DMS114 treated with DMSO at 0.1 percent for 48 hours (cell line): Measurements from ENCODE around the gene FHOD3.
"Not testable (repeated sequence)": the region's sequence is repeated elsewhere in the genome, so short reads cannot be mapped to it uniquely, and the experiment has no call there.

Source experiments
- DNase-seq: peaks from one replicate; lab custom pipeline; 2025; ENCODE audit not compliant: unreplicated experiment; lab: John Stamatoyannopoulos, UW

The FHOD3 gene

DNA sequence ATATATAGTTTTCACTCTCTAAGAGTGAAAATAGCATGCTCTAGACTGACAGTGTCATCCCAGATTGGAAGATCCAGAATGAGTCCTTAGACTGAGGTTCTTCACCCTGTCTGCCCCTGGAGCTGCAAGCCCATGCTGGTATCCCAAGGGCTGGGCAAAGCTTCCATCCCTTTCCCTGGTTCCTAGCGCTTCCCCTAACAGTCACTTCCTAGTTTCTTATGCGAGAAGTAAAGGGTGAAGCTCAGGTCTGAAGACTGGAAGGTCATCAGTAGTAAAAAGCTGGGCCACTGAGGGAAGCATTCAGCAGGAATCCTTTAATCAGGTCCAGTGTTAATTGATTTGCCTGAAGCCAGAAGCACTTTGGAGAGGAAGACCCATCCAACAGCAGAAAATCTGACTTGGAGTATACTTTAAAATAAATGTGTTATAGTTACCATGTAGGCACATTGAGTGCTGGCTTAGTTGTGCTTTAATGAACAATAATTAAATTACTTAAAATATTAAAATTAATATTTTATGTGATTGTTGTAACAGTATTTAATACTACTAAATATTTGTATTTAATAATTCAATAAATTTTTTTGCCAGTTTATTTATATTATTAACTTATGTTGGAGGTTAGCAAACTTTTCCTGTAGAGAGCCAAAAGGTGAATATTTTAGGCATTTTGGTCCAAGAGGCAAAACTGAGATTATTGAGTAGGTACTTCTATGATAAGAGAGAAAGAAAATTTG lies 237.9 kb downstream of the FHOD3 start:
- no peak for DNase-seq

DNA sequence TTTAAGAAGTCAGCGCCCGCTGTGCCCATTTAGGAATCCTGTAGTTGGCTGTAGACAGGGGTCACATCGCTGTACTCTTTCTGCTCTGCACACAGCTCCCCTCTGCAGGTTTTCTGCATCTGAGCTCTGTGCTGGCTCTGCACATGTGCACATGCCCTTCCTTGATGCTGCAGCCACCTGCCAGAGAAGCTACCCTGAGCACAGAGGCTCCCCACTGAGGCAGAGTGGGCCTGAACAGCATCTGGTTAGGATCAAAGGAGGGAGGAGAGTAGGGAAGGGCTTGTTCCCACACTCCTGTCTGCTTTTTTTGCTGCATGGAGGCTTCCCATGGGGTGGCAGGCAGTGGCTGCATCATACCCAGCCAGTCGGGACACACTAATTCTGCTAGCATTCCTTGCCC lies 238.9 kb downstream of the FHOD3 start:
- DNase-seq: no peak

DNA sequence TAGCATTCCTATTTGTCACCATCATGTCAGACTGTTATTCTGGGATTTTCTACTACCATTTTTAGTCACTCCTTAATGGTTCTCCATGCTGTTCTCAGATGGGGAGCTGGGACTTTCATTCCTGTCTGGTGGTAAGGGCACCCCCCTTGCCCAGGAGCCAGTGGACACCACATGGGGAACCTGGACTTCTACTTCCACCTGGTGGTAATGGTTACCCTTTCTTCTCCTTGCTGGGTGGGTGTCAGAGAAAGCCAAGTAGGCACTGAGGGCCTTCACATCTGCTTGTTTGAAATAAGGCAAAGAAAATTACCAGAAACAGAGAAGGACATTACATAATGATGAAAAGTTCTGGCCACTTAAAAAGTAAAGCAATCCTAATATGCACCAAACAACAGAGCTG lies 239.8 kb downstream of the FHOD3 start:
- no peak for DNase-seq

DNA sequence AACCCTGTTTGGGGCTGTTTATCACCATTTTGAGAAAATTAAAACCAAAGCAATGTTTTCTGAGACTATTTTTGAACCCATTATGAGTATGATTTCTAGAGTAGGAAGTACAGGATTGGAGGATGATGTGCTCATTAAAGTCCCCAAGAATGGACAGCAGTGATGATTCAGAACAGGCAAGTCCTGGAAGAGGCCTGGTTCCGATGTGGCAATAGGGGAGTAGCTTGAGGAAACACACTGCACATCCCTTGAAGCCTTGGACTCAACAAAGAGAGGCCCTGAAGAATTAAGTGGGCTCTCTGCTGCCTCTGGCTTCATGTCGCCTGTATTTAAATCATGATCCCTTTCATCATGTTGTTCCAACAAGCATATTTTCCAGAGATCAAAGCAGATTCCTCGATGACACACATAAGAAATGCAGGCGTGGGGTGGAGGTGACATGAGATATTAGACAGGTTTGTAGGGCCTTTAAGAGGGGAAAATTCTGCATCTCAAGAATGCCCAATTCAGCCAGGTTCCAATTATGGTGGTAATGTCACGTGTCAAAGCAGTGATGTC lies 242.2 kb downstream of the FHOD3 start:
- DNase-seq: no peak

DNA sequence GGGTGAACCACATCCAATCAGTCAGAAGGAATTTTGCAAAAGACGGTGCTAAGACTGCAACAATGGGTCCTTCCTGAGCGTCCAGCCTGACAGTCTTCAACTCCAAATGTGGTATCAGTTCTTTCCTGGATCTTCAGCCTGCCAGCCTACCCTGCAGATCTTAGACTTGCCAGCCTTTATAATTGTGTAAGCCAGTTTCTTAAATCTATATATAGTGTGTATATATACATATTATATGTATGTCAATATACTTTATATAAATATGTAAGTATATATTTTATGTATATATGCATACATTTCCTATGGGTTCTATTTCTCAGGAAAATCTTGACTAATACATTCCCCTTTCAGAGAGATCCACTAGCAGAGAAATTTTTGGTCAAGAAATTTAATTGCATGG lies 245.5 kb downstream of the FHOD3 start:
- DNase-seq: no peak

DNA sequence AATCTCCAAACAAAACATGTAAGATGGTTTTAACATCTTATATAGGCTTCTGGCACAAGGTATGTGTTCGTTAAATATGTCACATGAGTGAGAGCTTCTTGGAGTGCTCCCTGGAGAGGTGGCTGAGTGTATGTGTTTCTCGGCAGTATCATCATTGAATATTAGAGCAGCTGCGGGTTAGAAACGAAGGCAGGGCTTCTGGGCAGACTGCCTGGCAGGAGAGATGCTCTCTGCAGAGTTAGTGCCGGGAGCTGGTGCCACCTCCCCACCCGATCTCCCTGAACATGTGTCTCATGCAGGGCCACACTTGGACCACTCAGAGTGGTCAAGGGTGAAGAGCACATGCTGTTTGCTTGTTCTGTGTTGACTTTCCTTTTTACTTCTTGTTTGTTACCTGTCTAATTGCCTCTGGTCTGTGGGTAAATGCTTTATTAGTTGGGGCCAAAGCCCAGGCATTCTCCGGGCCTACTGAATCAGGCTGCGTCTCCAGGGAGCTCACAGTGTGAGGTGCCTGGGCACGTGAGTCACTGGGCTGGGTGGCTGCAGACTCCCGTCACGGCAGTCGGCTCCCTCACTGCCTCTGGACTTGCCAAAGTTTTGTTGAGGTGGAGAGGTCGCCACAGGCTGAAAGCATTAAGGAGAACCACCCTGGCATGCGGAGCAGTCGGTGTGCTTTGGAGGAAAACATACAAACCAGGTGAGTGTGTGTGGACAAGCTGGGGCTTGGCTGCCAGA lies 246.6 kb downstream of the FHOD3 start:
- DNase-seq: no peak

DNA sequence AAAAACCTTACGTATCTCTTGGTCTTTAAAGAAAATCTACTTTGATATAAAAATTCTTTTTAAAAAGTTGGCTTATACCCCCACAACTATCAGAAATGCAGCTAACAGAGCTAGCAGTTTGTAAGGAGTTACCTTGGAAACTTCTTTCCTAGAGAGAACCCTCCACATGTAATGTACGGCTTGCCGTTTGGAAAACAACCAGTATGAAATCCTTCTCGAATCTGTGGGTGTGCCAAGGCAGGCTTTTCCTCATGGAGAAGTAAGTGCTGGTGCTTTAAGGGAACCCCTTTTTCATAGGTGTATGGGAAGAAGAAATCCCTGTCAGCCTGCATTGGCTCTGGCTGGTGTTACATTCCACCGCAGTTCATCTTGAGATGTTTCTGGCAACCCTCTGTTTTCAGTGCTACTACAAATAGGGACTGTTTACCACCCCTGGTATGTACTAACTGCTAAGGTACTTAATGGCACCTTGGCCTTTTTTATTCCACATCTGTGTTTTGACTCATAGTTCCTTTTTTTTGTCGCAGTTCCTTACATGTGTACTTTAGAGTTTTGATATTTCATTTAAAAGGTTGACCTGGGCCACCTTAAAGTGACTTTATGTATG lies 248.4 kb downstream of the FHOD3 start:
- DNase-seq: no peak

DNA sequence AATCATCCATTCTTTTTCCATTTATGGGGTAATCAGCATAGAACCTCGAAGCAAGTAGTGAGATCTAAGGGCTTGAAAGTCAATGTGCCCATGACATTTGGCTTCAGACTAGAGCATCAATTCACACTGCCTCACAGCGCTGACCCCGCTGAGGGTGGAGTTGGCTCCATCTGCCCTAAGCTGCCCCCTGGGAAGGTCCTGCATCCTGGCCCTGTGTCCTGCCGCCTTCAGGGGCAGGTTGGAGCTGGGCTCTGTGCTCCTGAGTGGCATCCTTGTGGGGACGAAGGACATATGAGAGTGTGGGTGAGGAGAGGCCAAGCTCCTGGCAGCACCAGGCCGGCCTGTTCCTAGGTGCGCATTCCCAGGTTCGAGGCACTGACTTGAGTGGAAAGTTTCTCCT lies 249.4 kb downstream of the FHOD3 start:
- no peak for DNase-seq

DNA sequence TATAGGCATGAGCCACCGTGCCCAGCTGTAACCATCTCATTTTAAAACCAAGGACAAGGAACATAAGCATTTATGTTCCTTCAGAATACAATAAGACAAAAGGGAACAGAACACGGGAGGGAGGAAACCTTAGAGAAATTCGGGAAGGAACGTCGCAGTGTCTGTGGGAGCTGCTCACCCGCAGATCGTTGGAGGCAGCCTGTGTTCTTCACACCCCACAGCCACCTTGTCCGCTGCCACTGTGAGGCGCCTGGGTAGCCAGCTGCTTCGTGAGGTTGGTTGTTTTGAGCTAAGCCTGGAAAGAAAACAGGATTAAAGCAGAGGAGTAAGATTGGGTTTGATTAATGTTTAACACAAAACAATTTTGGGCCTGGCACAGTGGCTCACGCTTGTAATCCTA lies 250.0 kb downstream of the FHOD3 start:
- DNase-seq: no peak

DNA sequence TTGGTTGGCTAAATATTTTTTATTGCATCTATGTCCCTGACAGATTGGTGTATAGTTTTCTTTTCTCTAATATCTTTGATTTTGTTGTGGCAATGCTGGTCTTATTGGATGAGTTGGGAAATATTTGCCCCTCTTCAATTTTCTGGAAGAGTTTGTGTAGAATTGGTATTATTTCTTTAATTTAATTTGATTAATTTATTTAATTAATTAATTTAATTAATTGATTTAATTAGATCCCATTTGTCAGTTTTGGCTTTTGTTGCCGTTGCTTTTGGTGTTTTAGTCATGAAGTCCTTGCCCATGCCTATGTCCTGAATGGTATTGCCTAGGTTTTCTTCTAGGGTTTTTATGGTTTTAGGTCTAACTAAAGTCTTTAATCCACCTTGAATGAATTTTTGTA lies 253.8 kb downstream of the FHOD3 start:
- not testable (repeated sequence) for DNase-seq

DNA sequence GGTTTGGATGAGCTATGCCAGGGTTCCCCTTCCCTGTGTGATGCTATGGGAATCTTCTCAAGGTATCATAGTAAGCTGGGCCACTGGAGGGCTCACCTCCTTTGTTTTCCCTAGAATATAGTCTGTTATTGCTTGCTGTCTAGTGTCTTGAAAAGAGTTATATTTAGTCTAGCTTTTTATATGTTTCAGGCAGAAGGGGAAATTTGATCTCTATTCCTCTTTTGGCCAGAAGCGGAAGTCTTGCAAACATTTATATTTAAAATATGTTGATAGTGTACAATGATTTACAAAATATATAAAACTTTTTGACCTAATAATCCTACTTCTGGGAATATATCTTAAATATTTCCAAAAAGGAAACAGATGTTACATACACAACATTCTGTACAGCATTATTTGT lies 260.7 kb downstream of the FHOD3 start:
- DNase-seq: no peak

DNA sequence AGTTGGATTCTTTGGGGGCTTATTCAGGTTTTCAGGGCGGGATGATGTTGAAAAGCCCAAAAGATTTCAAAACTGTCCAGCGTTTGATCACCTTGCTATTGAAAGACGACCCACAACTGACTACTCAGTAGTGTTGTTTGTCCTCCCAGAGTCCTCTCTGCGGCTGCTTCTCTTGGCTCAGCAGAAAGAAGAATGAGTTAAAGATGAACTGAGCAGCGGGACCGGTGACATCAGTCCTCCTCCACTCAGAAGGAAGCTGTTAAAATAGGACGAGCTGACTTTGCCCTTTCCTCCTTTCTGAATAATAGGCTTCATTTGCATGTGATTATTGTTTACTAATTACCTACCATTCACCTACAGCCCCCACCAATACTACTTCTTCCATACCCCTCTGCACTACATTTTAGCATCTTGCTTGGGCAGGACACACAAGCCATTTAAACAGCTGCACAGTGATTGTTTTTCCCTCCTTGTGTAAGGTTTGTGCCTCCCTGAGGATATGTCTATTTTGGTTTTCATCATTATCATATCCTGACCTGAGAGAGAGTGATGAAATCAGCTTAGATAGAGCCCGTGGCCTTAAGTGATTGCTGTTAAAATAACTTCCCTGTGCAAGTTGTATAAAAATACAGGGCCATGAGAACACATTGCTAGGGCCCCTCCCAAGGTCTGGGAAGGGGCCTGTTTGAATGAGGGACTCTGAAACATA lies 261.8 kb downstream of the FHOD3 start:
- DNase-seq: no peak

DNA sequence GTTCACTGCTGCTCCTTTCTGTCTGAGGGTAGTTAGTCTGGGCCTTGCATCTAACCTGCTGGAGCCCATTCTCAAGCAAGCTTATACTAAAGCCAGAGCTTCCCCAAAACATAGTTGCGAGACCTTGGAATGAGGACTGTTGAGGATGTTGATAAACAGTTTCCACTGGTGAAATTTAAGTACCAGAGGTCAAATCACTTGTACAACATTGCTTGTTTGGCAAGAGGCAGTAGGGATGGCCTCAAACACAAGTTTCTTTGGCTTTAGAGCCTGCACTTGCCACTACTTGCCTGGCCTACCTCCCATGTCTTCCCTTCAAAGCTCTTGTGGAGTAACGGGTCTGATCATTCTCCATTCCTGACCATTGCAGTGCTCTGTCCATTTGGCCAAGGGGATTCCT lies 262.7 kb downstream of the FHOD3 start:
- DNase-seq: no peak

DNA sequence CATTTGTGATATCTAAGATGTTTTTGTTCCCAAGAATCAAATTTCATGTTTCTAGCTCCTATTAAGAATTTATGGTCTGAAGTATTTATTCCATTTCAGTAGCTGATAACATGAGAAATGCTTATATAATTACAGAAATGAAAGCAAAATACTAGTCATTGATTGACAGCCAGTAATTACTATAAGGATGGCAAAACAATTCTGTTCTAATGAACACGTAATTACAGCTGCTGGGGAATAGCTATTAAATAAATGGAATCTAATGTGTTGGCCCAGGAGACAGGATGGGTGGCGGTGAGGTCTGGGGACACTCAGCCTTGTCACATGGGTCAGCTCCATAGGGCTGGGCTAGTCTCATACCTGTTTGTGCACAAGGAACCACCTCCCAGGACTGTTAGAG lies 263.5 kb downstream of the FHOD3 start:
- DNase-seq: no peak

DNA sequence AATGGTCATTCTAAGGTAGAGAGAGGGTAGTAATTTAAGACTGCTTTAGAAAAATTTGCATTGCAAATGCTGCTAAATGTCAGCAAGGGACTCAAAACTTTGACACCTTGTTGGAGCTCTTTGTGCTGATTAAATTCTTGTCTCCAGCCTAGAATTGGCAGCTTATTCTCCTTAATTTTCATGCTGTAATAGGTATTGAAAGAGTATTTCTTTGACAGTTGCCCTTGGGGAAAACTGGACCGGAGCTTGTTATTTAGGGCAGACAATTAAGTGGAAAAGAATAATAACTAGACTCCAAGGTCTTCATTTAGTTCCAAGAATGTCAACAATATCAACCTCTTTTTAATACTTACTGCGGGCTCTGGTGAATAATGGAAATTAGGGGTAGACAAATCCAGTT lies 267.3 kb downstream of the FHOD3 start:
- no peak for DNase-seq

DNA sequence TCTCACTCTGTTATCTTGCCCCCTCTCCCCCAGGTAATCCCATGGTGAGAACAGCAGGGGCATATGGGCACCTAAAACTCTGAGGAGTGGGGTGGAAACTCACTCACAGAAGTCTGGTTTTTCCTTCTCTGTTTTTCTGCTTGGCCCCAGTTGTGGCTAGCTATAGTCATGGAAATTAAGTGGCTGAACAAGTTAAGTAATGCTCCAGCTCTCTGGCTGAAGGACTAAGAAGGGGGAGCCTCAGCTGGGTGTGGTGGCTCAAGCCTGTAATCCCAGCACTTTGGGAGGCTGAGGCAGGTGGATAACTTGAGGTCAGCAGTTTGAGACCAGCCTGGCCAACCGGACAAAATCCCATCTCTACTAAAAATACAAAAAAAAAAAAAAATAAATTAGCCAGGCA lies 270.3 kb downstream of the FHOD3 start:
- no peak for DNase-seq

DNA sequence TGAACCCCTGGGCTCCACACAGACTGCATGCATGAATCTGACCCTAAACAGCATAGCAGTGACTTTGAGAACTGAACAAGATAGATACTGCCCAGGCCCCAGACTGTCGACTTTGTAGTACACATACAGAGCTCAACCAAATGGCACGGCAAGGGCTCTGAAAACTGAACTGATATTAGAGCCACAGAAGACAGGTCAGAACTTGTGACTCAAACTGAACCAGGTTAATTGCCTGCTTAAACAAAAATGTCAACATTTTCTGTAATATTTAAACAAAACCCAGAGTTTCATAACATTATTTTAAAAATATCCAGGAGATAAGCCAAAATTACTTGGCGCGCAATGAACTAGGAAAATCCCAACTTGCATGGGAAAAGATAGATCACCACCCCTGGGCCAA lies 271.0 kb downstream of the FHOD3 start:
- DNase-seq: no peak

DNA sequence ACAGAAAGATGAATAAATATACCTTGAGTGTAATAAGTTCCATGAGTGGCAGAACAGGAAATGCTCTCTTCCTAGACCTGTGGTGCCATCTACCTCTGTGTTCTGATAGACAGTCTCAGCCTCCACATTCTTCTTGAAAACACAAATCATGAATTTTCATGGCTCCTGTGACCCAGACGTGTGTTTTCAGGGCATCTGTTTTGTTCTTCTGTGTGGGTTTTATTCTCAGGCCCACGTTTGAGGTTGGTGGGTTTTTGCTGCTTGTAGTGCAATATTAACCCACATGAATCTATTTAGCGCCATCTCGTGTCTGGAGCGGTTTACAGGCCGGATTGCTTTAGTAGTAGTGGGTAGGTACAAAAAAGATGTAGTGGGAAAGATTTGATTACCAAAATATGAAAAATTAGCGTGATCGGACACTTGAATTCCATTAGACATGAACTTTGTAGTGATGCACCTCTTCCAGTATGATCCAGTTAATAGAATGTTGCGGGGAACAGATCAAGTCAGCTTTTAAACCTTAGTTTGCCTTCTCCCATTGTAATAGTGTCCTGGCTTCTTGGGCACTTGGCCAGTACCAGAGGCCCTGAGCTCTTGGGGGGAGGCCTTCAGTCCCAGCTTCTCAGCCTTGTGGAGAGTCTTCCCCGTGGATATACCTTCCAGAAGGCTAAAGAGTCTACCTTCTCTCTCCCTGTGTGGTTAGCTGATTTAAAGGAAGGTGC lies 274.8 kb downstream of the FHOD3 start:
- DNase-seq: peak; percentile 33

DNA sequence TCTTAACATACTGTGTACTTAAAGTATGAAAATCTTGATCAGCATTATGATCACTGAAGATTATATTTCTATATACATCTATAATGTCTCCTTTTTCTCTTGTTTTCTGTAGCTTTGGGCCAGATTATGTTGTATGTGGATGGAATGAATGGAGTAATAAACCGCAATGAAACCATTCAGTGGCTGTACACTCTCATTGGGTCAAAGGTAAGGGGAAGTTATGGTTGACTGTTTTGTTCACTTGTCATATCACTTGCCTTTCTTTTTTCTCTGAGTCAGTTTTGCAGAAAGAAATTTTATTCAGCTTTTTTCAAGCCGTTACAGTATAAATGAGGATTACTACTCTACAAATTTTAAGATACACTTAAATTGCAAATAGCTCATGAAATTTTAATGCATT lies 278.8 kb downstream of the FHOD3 start:
- DNase-seq: no peak

DNA sequence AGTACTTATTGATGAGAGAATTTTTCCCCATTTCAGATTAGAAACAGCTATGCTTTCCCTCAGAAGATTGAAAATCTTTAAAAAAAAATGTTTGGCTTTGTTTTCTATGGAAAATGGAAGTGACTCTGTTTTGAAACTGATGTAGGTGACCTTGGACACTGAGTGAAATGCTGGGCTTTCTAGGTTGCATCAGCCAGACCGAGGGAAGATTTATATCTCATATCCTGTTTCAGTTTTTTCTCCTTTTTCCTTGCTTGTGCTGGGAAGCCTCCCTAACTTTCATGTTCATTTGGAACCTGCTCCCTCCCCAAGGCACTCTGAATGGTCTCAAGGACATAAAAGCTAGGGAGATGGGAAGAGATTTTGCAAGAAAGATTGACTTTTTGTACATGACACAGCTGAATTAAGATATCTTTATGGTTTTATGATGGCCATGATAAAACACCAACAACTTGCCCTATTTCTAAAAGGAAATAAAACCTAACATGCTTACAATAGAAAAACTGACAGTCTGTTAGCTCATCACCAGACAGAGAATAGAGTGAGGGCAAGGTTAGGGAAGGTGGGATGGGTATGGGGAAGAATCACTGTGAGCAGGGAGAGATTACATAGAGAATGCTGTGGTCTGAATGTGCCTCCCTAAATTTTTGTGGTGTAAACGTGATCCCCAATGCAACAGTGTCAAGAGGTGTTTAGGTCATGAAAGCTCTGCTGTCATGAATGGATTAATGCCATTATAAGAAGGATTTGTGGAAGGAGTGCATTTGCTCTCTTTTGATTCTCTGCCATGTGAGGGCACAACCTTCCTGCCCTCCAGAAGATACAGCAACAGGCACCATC lies 281.6 kb downstream of the FHOD3 start:
- DNase-seq: no peak
